Memory B cell (primary cell): ENCODE measurements around the gene KRTAP1-1.
"Not testable (repeated sequence)": the region's sequence is repeated elsewhere in the genome, so short reads cannot be mapped to it uniquely, and the experiment has no call there.

ENCODE experiments used
- ATAC-seq: fragments of 150-1000 bp; cut with Tn5 transposase; 2 replicates; pipeline ENCODE4 v1.10.0; 2021; ENCODE audit warnings: low read depth, mild to moderate bottlenecking, moderate library complexity
- DNase-seq, 2 donors: peaks; one replicate each; pipeline ENCODE4 v3.0.0; 2022; ENCODE audit warnings: low spot score in 2 of 2
- H3K27ac Mint-ChIP-seq: one replicate; pipeline ENCODE4 v1.8.0; 2022; ENCODE audit warnings: mild to moderate bottlenecking, moderate library complexity, mixed read lengths
- H3K27me3 Mint-ChIP-seq: one replicate; pipeline ENCODE4 v1.8.0; 2022; ENCODE audit warnings: mixed read lengths
- H3K36me3 Mint-ChIP-seq: one replicate; pipeline ENCODE4 v1.8.0; 2022; ENCODE audit warnings: mild to moderate bottlenecking, mixed read lengths
- H3K4me1 Mint-ChIP-seq: one replicate; pipeline ENCODE4 v1.8.0; 2022; ENCODE audit warnings: mixed read lengths
- H3K4me3 Mint-ChIP-seq: one replicate; pipeline ENCODE4 v1.8.0; 2022; ENCODE audit warnings: mild to moderate bottlenecking, moderate library complexity, mixed read lengths
- H3K9me3 Mint-ChIP-seq: one replicate; pipeline ENCODE4 v1.8.0; 2022; ENCODE audit warnings: mixed read lengths

KRTAP1-1 gene, protein sequence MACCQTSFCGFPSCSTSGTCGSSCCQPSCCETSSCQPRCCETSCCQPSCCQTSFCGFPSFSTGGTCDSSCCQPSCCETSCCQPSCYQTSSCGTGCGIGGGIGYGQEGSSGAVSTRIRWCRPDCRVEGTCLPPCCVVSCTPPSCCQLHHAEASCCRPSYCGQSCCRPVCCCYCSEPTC

DNA sequence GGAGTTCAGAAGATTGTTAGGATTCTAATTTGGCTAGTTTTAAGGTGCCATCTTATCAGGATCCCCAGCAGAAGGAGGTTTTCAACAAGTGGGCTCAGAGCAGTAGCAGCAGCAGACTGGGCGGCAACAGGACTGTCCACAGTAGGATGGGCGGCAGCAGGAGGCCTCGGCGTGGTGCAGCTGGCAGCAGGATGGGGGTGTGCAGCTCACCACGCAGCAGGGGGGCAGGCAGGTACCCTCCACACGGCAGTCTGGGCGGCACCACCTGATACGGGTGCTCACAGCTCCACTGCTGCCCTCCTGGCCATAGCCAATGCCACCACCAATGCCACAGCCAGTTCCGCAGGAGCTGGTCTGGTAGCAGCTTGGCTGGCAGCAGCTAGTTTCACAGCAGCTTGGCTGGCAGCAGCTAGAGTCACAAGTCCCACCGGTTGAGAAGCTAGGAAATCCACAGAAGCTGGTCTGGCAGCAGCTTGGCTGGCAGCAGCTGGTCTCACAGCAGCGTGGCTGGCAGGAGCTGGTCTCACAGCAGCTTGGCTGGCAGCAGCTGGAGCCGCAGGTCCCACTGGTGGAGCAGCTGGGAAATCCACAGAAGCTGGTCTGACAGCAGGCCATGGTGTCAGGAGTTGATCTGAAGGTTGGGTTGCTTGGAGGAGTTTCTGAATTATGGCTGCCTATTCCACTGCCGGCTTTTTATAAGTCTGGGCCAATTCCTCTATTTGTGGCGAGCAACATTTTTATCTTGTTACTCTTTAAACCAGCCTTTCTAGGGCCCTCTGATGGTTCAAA lies at the start of gene KRTAP1-1:
Gene KRTAP1-1, minus strand, starts transcription at position 668 of the 789 bp plus-strand sequence. Its CDS starts 53 bp downstream, at position 615.
- H3K9me3 Mint-ChIP-seq, result not testable (repeated sequence)

DNA sequence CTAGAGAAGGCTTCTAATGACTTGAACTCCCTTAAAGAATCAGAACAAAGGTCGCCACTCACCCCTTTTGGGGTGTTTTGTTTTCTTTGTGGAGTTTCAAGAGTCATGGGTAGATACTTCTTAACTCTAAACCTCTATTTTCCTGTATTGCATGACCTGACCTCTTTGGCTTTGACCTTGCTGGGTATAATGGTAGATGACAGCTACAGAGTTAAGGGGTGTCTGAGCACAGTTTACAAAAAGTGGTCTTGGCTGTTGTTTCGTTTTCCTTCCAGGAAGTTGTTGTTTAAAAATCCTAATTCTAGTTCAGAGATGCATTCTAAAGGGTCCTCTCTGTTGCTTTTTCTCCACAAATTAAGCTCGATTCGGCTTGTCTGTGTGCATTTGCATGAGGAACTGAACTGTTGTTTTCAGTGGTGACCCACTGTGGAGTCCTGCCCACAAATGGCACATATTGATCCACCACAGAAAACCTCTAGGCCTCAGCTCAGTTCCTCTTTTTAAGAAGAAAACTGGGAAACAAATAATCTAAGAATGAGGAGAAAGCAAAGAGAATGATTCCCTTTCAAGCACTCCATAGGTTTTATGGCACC lies 47.6 kb upstream of the KRTAP1-1 start:
- ATAC-seq, H3K27me3 Mint-ChIP-seq, H3K36me3 Mint-ChIP-seq, DNase-seq, H3K4me3 Mint-ChIP-seq, H3K4me1 Mint-ChIP-seq, H3K27ac Mint-ChIP-seq, H3K9me3 Mint-ChIP-seq: not testable (repeated sequence)

More for the DNA sequence above, at the start of gene KRTAP1-1:
- H3K4me1 Mint-ChIP-seq, ATAC-seq, H3K27me3 Mint-ChIP-seq, H3K4me3 Mint-ChIP-seq, H3K27ac Mint-ChIP-seq, DNase-seq, H3K36me3 Mint-ChIP-seq: not testable (repeated sequence)

DNA sequence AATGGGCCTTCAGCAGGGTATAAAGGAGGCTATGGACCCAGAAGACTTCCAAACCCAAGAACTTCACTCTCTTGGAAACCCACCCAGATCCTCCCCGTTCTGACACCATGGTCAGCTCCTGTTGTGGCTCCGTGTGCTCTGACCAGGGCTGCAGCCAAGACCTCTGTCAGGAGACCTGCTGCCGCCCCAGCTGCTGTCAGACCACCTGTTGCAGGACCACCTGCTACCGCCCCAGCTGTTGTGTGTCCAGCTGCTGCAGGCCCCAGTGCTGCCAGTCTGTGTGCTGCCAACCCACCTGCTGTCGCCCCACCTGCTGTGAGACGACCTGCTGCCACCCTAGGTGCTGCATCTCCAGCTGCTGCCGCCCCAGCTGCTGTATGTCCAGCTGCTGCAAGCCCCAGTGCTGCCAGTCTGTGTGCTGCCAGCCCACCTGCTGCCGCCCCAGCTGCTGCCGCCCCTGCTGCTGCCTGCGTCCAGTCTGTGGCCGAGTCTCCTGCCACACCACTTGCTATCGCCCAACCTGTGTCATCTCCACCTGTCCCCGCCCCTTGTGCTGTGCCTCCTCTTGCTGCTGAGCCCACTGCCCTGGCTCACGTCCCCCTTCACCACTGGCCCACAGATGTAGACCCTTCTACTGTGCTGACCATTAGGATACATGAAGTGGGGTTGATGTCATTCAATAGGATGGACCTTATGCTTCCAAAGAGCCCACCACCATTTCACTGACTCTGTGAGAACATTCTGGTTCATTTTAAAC lies 43.0 kb upstream of the KRTAP1-1 start, which contains the start of gene KRTAP4-7:
Gene KRTAP4-7, plus strand, starts transcription at position 51 of the 757 bp plus-strand sequence. Its CDS starts 57 bp downstream, at position 108.
- H3K4me1 Mint-ChIP-seq, H3K36me3 Mint-ChIP-seq, H3K9me3 Mint-ChIP-seq, DNase-seq, H3K4me3 Mint-ChIP-seq, ATAC-seq, H3K27ac Mint-ChIP-seq: not testable (repeated sequence)
- H3K27me3 Mint-ChIP-seq, result peaks cover 13% of the 10 kb centered on the region

DNA sequence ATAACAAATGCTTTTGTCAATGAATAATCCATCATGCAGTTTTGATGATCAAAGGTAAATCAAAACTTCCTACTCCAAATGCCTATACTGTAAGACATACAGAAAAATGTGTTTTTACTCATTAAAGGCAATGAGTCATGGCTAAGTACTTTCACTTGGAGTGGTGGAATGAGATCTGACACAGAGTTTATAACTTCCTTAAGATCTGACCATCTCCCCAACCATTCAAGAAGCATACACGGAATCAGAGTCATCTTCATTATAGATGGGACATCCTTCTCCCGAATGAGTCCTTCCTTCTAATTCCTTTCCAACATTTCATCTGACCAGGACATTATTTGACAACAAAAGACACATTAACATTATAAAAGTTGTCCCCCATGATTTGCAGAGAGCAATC lies 42.2 kb upstream of the KRTAP1-1 start:
- not testable (repeated sequence) for H3K27ac Mint-ChIP-seq, ATAC-seq, H3K4me3 Mint-ChIP-seq, DNase-seq, H3K36me3 Mint-ChIP-seq, H3K9me3 Mint-ChIP-seq, H3K4me1 Mint-ChIP-seq
- peaks cover 13% of the 10 kb centered on the region for H3K27me3 Mint-ChIP-seq

DNA sequence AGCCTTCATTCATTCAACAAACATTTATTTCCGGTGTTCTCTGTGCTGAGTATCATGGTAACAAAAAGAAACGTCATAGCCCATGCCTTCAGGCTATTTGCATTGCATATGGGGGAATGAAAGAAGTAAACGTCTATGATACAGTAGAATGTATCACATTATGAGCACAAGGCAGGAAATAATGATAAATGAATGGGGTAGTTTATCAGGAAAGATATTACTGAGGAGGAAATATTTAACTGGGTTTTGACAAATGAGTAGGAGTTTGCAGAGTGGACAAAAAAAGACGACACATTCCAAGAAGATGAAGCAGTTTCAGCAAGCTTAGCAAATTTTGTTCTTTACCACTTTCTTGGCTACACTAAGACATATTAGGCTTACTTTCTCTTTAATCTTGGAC lies 41.4 kb upstream of the KRTAP1-1 start:
- no peak for ATAC-seq

GRCh38 chr17:41076788-41077187 lies 35.5 kb upstream of the KRTAP1-1 start:
- ATAC-seq, result no peak
- H3K27me3 Mint-ChIP-seq, result peaks cover 12% of the 10 kb centered on the region
- no peaks in the 10 kb centered on the region for H3K4me1 Mint-ChIP-seq
- no peaks in the 10 kb centered on the region for H3K36me3 Mint-ChIP-seq
- no peak for DNase-seq
- H3K9me3 Mint-ChIP-seq, result peaks cover 9% of the 10 kb centered on the region
- no peak overlapping the region for H3K27ac Mint-ChIP-seq
- H3K4me3 Mint-ChIP-seq, result no peak overlapping the region

More for the DNA sequence above, 41.4 kb upstream of the KRTAP1-1 start:
- DNase-seq, result no peak
- no peaks in the 10 kb centered on the region for H3K4me1 Mint-ChIP-seq
- no peaks in the 10 kb centered on the region for H3K36me3 Mint-ChIP-seq
- H3K4me3 Mint-ChIP-seq, result no peak overlapping the region
- H3K9me3 Mint-ChIP-seq, result peaks cover 4% of the 10 kb centered on the region
- peaks cover 13% of the 10 kb centered on the region for H3K27me3 Mint-ChIP-seq
- H3K27ac Mint-ChIP-seq, result no peak overlapping the region

GRCh38 chr17:41073676-41074075 lies 32.4 kb upstream of the KRTAP1-1 start:
- DNase-seq (no peak), ATAC-seq (no peak)
- Mint-ChIP-seq H3K9me3 (peaks cover 5% of the 10 kb centered on the region), H3K36me3 (no peaks in the 10 kb centered on the region), H3K27ac (no peak overlapping the region), H3K4me3 (no peak overlapping the region), H3K27me3 (peaks cover 10% of the 10 kb centered on the region), H3K4me1 (no peaks in the 10 kb centered on the region)

DNA sequence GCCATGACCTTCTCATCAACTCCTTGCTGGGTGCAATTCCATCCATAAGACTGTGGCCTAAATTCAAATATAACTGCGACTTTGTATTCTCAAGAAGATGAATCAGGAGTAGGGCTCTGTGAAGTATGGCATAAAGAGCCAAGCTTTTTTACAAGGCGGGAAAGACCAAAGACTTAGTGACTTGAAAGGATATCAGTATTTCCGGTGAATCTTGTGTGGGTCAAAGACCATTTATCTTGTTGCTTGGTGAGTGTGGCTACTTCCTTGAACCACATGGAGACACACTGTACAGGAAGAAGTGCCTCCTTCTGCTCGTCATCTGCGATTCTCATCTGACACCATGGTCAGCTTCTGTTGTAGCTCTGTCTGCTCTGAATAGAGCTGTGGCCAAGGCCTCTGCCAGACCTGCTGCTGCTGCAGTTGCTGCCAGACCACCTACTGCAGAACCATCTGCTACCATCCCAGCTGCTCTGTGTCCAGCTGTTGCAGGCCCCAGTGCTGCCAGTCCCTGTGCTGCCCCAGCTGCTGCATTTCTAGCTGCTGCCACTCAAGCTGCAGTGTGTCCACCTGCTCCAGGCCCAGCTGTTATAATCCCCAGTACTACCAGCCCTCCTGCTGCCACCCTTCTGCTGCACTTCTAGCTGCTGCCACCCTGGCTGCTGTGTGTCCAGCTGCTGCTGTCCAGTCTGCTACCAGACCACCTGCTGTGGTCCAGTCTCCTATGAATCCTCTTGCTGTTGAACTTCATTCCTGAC lies 30.5 kb upstream of the KRTAP1-1 start:
- H3K36me3 Mint-ChIP-seq, result no peaks in the 10 kb centered on the region
- ATAC-seq, result no peak
- peaks cover 14% of the 10 kb centered on the region for H3K27me3 Mint-ChIP-seq
- H3K4me1 Mint-ChIP-seq, result no peaks in the 10 kb centered on the region
- no peak overlapping the region for H3K27ac Mint-ChIP-seq
- H3K4me3 Mint-ChIP-seq, result no peak overlapping the region
- H3K9me3 Mint-ChIP-seq, result peaks cover 4% of the 10 kb centered on the region
- DNase-seq, result no peak

DNA sequence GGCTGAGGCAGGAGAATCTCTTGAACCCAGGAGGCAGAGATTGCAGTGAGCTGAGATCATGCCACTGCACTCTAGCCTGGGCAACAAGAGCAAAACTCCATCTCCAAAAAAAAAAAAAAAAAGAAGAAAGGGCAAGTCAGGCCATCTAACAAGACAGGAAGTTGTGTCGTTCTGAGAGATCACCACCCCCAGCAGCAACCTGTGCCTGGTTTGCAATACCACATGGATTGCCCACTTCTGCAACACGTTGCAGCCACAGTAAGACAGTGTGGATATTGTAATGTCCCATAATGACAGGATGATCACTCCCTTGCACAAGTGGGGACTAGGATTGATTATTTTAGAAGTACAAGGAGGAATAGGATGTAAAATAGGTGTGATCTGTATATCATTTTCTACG lies 27.8 kb upstream of the KRTAP1-1 start:
- no peak overlapping the region for H3K4me3 Mint-ChIP-seq
- H3K27me3 Mint-ChIP-seq, result peaks cover 14% of the 10 kb centered on the region
- no peaks in the 10 kb centered on the region for H3K4me1 Mint-ChIP-seq
- no peaks in the 10 kb centered on the region for H3K9me3 Mint-ChIP-seq
- ATAC-seq (no peak), DNase-seq (no peak)
- H3K27ac Mint-ChIP-seq, result no peak overlapping the region
- no peaks in the 10 kb centered on the region for H3K36me3 Mint-ChIP-seq

- DNase-seq (no peak), ATAC-seq (no peak)
- no peak overlapping the region for H3K27ac Mint-ChIP-seq
- no peaks in the 10 kb centered on the region for H3K36me3 Mint-ChIP-seq
- H3K4me1 Mint-ChIP-seq, result no peaks in the 10 kb centered on the region
- no peak overlapping the region for H3K4me3 Mint-ChIP-seq
- no peaks in the 10 kb centered on the region for H3K9me3 Mint-ChIP-seq
- H3K27me3 Mint-ChIP-seq, result peaks cover 16% of the 10 kb centered on the region
Measured at GRCh38 chr17:41067281-41067680, 26.0 kb upstream of the KRTAP1-1 start.

DNA sequence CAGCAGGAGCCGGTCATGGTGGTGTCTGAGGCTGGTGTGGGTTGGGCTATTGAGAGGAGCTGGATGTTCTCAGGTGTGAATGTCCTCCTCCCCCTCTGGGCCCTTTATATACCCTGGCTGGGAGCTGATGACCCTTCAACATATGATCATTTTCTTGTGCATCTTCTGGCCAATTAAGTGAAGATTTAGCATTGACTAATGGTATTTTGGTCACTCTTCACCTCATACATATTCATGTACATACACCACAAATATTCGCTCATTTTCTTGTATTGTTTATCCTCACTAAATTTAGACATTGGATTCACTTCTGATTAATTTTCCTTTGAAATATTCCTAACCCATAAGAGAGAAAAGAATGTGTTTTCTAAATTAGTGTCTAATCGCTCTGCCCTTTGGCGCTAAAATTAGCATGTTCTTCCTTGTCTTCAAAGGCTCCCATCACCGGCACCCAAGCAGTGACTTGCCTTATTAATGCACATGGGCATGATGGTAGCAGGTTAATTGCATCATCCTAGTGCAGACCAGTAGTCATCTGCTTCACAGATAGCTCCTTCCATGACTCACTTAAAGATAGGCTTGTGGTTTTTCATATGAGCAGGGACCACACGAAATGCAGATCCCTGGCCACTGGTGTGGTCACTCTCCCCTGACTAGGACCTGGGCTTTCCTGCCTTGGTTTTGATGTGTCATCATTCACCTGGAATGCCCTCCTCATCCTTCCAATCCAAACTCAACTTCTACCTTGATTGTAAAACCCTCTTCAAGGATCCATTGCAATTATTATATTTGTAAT lies 24.8 kb upstream of the KRTAP1-1 start, which contains the start of gene KRTAP2-4:
Gene KRTAP2-4, minus strand, starts transcription at position 51 of the 796 bp plus-strand sequence. Its CDS starts 34 bp downstream, at position 17.
- H3K4me1 Mint-ChIP-seq, result no peaks in the 10 kb centered on the region
- ATAC-seq, result no peak
- no peak for DNase-seq
- no peak within 1 kb of the TSS for H3K27ac Mint-ChIP-seq
- H3K9me3 Mint-ChIP-seq, result no peaks in the 10 kb centered on the region
- H3K27me3 Mint-ChIP-seq, result peaks cover 13% of the 10 kb centered on the region
- no peak within 1 kb of the TSS for H3K4me3 Mint-ChIP-seq
- no peaks in the 10 kb centered on the region for H3K36me3 Mint-ChIP-seq

DNA sequence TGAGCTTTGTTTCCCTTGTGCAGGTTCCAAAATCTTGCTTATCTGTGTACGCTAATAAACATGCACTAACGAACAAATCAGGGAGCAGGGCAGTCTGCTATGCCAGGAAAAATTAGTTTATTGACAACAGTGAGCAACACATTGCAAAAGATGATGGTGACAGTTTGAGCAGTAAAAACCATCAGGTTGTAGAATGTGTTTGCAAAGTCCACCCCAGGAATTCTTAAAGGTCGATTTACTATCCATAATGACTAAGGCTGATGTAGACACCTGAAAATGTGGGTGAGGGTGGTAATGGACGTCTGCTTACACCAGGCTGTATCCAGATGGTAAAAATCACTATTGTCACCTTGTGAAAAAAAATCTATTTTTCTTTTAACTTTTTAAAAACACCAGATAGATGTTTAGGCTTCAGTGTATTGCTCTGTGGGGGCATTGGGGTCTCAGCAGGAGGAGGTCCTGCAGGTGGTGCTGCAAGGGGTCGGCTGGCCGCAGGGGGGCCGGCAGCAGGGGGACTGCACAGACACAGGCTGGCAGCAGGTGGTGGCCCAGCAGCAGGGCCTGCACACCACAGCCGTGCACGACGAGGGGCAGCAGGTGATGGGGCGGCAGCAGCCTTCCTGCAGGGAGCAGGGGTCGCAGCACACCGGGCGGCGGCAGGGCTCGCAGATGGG lies 23.9 kb upstream of the KRTAP1-1 start:
- ATAC-seq, H3K27ac Mint-ChIP-seq, DNase-seq, H3K4me1 Mint-ChIP-seq, H3K4me3 Mint-ChIP-seq, H3K9me3 Mint-ChIP-seq, H3K36me3 Mint-ChIP-seq: not testable (repeated sequence)
- peaks cover 19% of the 10 kb centered on the region for H3K27me3 Mint-ChIP-seq
